Smooth muscle cell (in vitro differentiated cells): ENCODE results near the gene TREML2. TPM values are rescaled to one million over a fixed set of nuclear protein-coding genes. Genes with fewer than 3 reads are reported as not detected.

Experiments used
- DNase-seq: peaks from one replicate; lab custom pipeline; 2025; ENCODE audit not compliant: unreplicated experiment; lab: John Stamatoyannopoulos, UW
- H2AFZ ChIP-seq: fragments of 200-600 bp; sonication (generic); 2 replicates; pipeline ENCODE4 v1.6.0; 2016; ENCODE audit warnings: antibody characterized with exemption, low read depth, mild to moderate bottlenecking
- H3F3A ChIP-seq: fragments of 200-600 bp; sonication (generic); 2 replicates; pipeline ENCODE4 v1.6.0; 2017; ENCODE audit warnings: antibody characterized with exemption, low read depth
- H3K27ac ChIP-seq: fragments of 200-600 bp; sonication (generic); 2 replicates; pipeline ENCODE4 v1.5.1; 2016; ENCODE audit warnings: low read depth, mild to moderate bottlenecking
- H3K27me3 ChIP-seq: fragments of 200-600 bp; sonication (generic); 2 replicates; pipeline ENCODE4 v1.6.1; 2016; ENCODE audit warnings: low read depth, mild to moderate bottlenecking
- H3K36me3 ChIP-seq: fragments of 200-600 bp; sonication (generic); 2 replicates; pipeline ENCODE4 v1.5.1; 2016; ENCODE audit warnings: low read depth
- H3K4me1 ChIP-seq: fragments of 200-600 bp; sonication (generic); 2 replicates; pipeline ENCODE4 v1.5.1; 2016; ENCODE audit warnings: low read depth
- H3K4me2 ChIP-seq: fragments of 200-600 bp; sonication (generic); 2 replicates; pipeline ENCODE4 v1.6.0; 2016; ENCODE audit warnings: mild to moderate bottlenecking
- H3K4me3 ChIP-seq: fragments of 200-600 bp; sonication (generic); 2 replicates; pipeline ENCODE4 v1.5.1; 2016; ENCODE audit warnings: mild to moderate bottlenecking
- H3K79me2 ChIP-seq: fragments of 200-600 bp; sonication (generic); 2 replicates; pipeline ENCODE4 v1.6.0; 2016; ENCODE audit warnings: low read depth, mild to moderate bottlenecking
- H3K9ac ChIP-seq: fragments of 200-600 bp; sonication (generic); 2 replicates; pipeline ENCODE4 v1.6.0; 2016; ENCODE audit warnings: low read depth
- H3K9me3 ChIP-seq: fragments of 200-600 bp; sonication (generic); replicated peaks from 2 replicates; pipeline ENCODE4 v1.5.1; 2016; ENCODE audit warnings: low read depth
- H4K20me1 ChIP-seq: fragments of 200-600 bp; sonication (generic); 2 replicates; pipeline ENCODE4 v1.6.0; 2016; ENCODE audit warnings: low read depth
- CTCF ChIP-seq: fragments of 200-600 bp; sonication (generic); IDR thresholded peaks from 2 replicates; pipeline ENCODE4 v1.5.1; 2017; ENCODE audit warnings: borderline replicate concordance, mild to moderate bottlenecking, antibody characterized with exemption; ENCODE audit not compliant: insufficient read depth, poor library complexity, severe bottlenecking
- WGBS: methylation state at CpG from one replicate; pipeline ENCODE4 v1.1.7; 2016; ENCODE audit warnings: low lambda C conversion rate; 5-methylcytosine and 5-hydroxymethylcytosine counted together
- polyA plus RNA-seq: library from polyadenylated mRNA; unstranded; fragments of >200 nt; fragmentation: Nextera tagmentation; extraction: Ambion mirVana; gene quantifications from 2 replicates; pipeline ENCODE4 v1.2.1, GENCODE V29; 2016
- small RNA-seq: library from RNA; depleted of rRNA; stranded (forward); fragments of <200 nt; gene quantifications from one replicate; pipeline ENCODE3, GENCODE V24; 2014
- total RNA-seq: library from RNA; depleted of rRNA; stranded (reverse); fragments of >200 nt; gene quantifications from 2 replicates; pipeline ENCODE4 v1.2.3, GENCODE V29; 2014

The TREML2 gene
- total and polyA plus RNA-seq, 2 experiments from 2014 or later = not detected

- Histone ChIP-seq H3K27ac (no peak overlapping the region), H3F3A (no peaks in the 10 kb centered on the region), H3K9me3 (no peaks in the 10 kb centered on the region), H3K79me2 (no peaks in the 10 kb centered on the region), H3K4me1 (no peaks in the 10 kb centered on the region), H2AFZ (no peak overlapping the region), H3K4me3 (no peak overlapping the region), H3K4me2 (no peak overlapping the region), H3K27me3 (no peaks in the 10 kb centered on the region), H3K36me3 (no peaks in the 10 kb centered on the region), H4K20me1 (no peaks in the 10 kb centered on the region), H3K9ac (no peak overlapping the region)
- TF ChIP-seq CTCF = no peak
- WGBS = 87% methylated on average over 4 of the region's 4 CpGs
- no peak for DNase-seq
Observed at GRCh38 chr6:41153451-41153850, 47.5 kb downstream of the TREML2 start.

GRCh38 chr6:41150671-41151070 lies 50.3 kb downstream of the TREML2 start:
- Histone ChIP-seq H3F3A (no peaks in the 10 kb centered on the region), H3K36me3 (no peaks in the 10 kb centered on the region), H3K9ac (no peak overlapping the region), H3K4me2 (no peak overlapping the region), H3K27ac (no peak overlapping the region), H3K79me2 (no peaks in the 10 kb centered on the region), H2AFZ (no peak overlapping the region), H3K4me1 (no peaks in the 10 kb centered on the region), H3K4me3 (no peak overlapping the region), H4K20me1 (no peaks in the 10 kb centered on the region), H3K27me3 (no peaks in the 10 kb centered on the region), H3K9me3 (no peaks in the 10 kb centered on the region)
- WGBS = 85% methylated on average over 1 of the region's 1 CpG
- DNase-seq = no peak
- no peak for TF ChIP-seq CTCF

- H3K27me3 ChIP-seq = no peaks in the 10 kb centered on the region
- H3K4me2 ChIP-seq = no peak overlapping the region
- no peaks in the 10 kb centered on the region for H4K20me1 ChIP-seq
- no peak overlapping the region for H2AFZ ChIP-seq
- no peak overlapping the region for H3K27ac ChIP-seq
- no peaks in the 10 kb centered on the region for H3K9me3 ChIP-seq
- WGBS = 92% methylated on average over 1 of the region's 1 CpG
- H3K4me3 ChIP-seq = no peak overlapping the region
- no peaks in the 10 kb centered on the region for H3K36me3 ChIP-seq
- no peaks in the 10 kb centered on the region for H3K79me2 ChIP-seq
- no peaks in the 10 kb centered on the region for H3F3A ChIP-seq
- no peak overlapping the region for H3K9ac ChIP-seq
- DNase-seq = no peak
- H3K4me1 ChIP-seq = no peaks in the 10 kb centered on the region
- TF ChIP-seq CTCF = no peak
Observed at GRCh38 chr6:41147917-41148316, 53.0 kb downstream of the TREML2 start.

Small RNAs within 50 kb of the gene (small RNA-seq; reads per million reads assigned to genes)
- not detected for gene AL391903.2
- gene RNA5SP207 = 0.16 reads per million

Other genes starting within 250 kb of the TREML2 start
- gene UNC5CL, start 161.9 kb downstream of the TREML2 start, total RNA-seq = 0.63 and 3.4 TPM in 2 replicates
- 1.1 and 1.3 TPM in 2 replicates for gene UNC5CL, start 161.9 kb downstream of the TREML2 start, polyA plus RNA-seq
- not detected in 2 replicates for gene TSPO2, start 158.7 kb downstream of the TREML2 start, total RNA-seq
- not detected in 2 replicates for gene TSPO2, start 158.7 kb downstream of the TREML2 start, polyA plus RNA-seq
- gene APOBEC2, start 147.9 kb downstream of the TREML2 start, total RNA-seq = 1.0 TPM in 1 of 2 replicates, not detected in the other
- 1.2 and 1.6 TPM in 2 replicates for gene APOBEC2, start 147.9 kb downstream of the TREML2 start, polyA plus RNA-seq
- 15.0 and 18.5 TPM in 2 replicates for gene OARD1, start 128.8 kb downstream of the TREML2 start, total RNA-seq
- gene OARD1, start 128.8 kb downstream of the TREML2 start, polyA plus RNA-seq = 21.2 and 27.2 TPM in 2 replicates
- 40.2 and 43.5 TPM in 2 replicates for gene NFYA, start 128.2 kb downstream of the TREML2 start, total RNA-seq
- gene NFYA, start 128.2 kb downstream of the TREML2 start, polyA plus RNA-seq = 20.6 and 22.4 TPM in 2 replicates
- gene TREML1, start 46.8 kb downstream of the TREML2 start, total RNA-seq = not detected in 2 replicates
- gene TREML1, start 46.8 kb downstream of the TREML2 start, polyA plus RNA-seq = not detected in 2 replicates
- gene TREM2, start 38.0 kb downstream of the TREML2 start, total RNA-seq = not detected in 2 replicates
- gene TREM2, start 38.0 kb downstream of the TREML2 start, polyA plus RNA-seq = 0.24 TPM in 1 of 2 replicates, not detected in the other
- not detected in 2 replicates for gene TREML4, start 27.2 kb upstream of the TREML2 start, total RNA-seq
- not detected in 2 replicates for gene TREML4, start 27.2 kb upstream of the TREML2 start, polyA plus RNA-seq
- gene TREM1, start 85.5 kb upstream of the TREML2 start, total RNA-seq = 3.2 and 14.1 TPM in 2 replicates
- gene TREM1, start 85.5 kb upstream of the TREML2 start, polyA plus RNA-seq = 6.9 and 10.0 TPM in 2 replicates
- not detected in 2 replicates for gene NCR2, start 134.5 kb upstream of the TREML2 start, total RNA-seq
- not detected in 2 replicates for gene NCR2, start 134.5 kb upstream of the TREML2 start, polyA plus RNA-seq